OCI-LY3 (cell line): ENCODE data around the gene CELA2A.

Experiments
- H2AFZ ChIP-seq: fragments of 200-600, 300-600 bp; shearing (Covaris generic); 2 replicates; pipeline ENCODE4 v1.6.0; 2014; ENCODE audit warnings: antibody characterized with exemption, low read depth, low read length
- H3K27ac ChIP-seq: fragments of 200-600, 300-600 bp; sonication (generic); 2 replicates; pipeline ENCODE4 v1.5.1; 2014; ENCODE audit warnings: mild to moderate bottlenecking, low read length, moderate library complexity, mixed read lengths
- H3K27me3 ChIP-seq: fragments of 200-600, 300-600 bp; sonication (generic); 2 replicates; pipeline ENCODE4 v1.6.1; 2014; ENCODE audit warnings: low read depth, low read length, mixed read lengths
- H3K36me3 ChIP-seq: fragments of 200-600, 300-600 bp; sonication (generic); replicated peaks from 2 replicates; pipeline ENCODE3; 2014; ENCODE audit warnings: low read depth, low read length, mixed read lengths
- H3K4me1 ChIP-seq: fragments of 300-600, 200-600 bp; sonication (generic); 2 replicates; pipeline ENCODE4 v1.6.1; 2014; ENCODE audit warnings: low read length, mixed read lengths
- H3K4me2 ChIP-seq: fragments of 200-600, 300-600 bp; sonication (generic); 2 replicates; pipeline ENCODE4 v1.6.1; 2014; ENCODE audit warnings: low read length, mixed read lengths
- H3K4me3 ChIP-seq: fragments of 300-600, 200-600 bp; sonication (generic); 2 replicates; pipeline ENCODE4 v1.5.1; 2014; ENCODE audit warnings: antibody characterized with exemption, mild to moderate bottlenecking, low read length, moderate library complexity
- H3K79me2 ChIP-seq: fragments of 300-600, 200-600 bp; shearing (Covaris generic); 2 replicates; pipeline ENCODE4 v1.6.1; 2014; ENCODE audit warnings: mild to moderate bottlenecking, low read length, mixed read lengths
- H3K9ac ChIP-seq: fragments of 300-600, 200-600 bp; shearing (Covaris generic); 2 replicates; pipeline ENCODE4 v1.6.0; 2014; ENCODE audit warnings: mild to moderate bottlenecking, low read length, moderate library complexity
- H3K9me3 ChIP-seq: fragments of 200-600, 300-600 bp; shearing (Covaris generic); 2 replicates; pipeline ENCODE4 v1.6.1; 2014; ENCODE audit warnings: low read length, mixed read lengths; ENCODE audit not compliant: insufficient read depth
- H4K20me1 ChIP-seq: fragments of 200-600, 300-600 bp; sonication (generic); 2 replicates; pipeline ENCODE4 v1.6.1; 2016; ENCODE audit warnings: low read length, mixed read lengths; ENCODE audit not compliant: insufficient read depth
- CTCF ChIP-seq: fragments of 200-600, 300-600 bp; sonication (generic); IDR thresholded peaks from 2 replicates; pipeline ENCODE4 v1.5.1; 2014; ENCODE audit warnings: antibody characterized with exemption, low read length, low read depth
- EZH2phosphoT487 ChIP-seq: fragments of 200-600 bp; shearing (Covaris generic); IDR thresholded peaks from 2 replicates; pipeline ENCODE4 v1.6.1; 2018; ENCODE audit warnings: antibody characterized with exemption, mixed run types, low read depth

CELA2A gene

GRCh38 chr1:15418806-15419515 is 37.6 kb upstream of the CELA2A start:
- H3K27me3 ChIP-seq: no peaks in the 10 kb centered on the region
- H3K27ac ChIP-seq: no peak overlapping the region
- H2AFZ ChIP-seq: no peak overlapping the region
- H3K9me3 ChIP-seq: no peaks in the 10 kb centered on the region
- H3K36me3 ChIP-seq: peaks cover 9% of the 10 kb centered on the region
- no peak overlapping the region for H3K4me3 ChIP-seq
- TF ChIP-seq EZH2phosphoT487 (no peak), CTCF (no peak)
- H3K4me1 ChIP-seq: peaks cover 37% of the 10 kb centered on the region
- peaks cover 17% of the 10 kb centered on the region for H4K20me1 ChIP-seq
- no peak overlapping the region for H3K9ac ChIP-seq
- H3K79me2 ChIP-seq: peaks cover 34% of the 10 kb centered on the region
- no peak overlapping the region for H3K4me2 ChIP-seq

- H3K27ac ChIP-seq: no peak overlapping the region
- peaks cover 21% of the 10 kb centered on the region for H3K4me1 ChIP-seq
- H3K36me3 ChIP-seq: no peaks in the 10 kb centered on the region
- H4K20me1 ChIP-seq: peaks cover 6% of the 10 kb centered on the region; the same call in 1 of the 2 replicates
- H3K4me2 ChIP-seq: no peak overlapping the region
- peaks cover 22% of the 10 kb centered on the region for H3K79me2 ChIP-seq
- no peak overlapping the region for H3K4me3 ChIP-seq
- H3K9me3 ChIP-seq: no peaks in the 10 kb centered on the region
- no peak overlapping the region for H2AFZ ChIP-seq
- TF ChIP-seq EZH2phosphoT487 (no peak), CTCF (no peak)
- H3K27me3 ChIP-seq: no peaks in the 10 kb centered on the region
- no peak overlapping the region for H3K9ac ChIP-seq
Observed at GRCh38 chr1:15420853-15421465, 35.6 kb upstream of the CELA2A start.

GRCh38 chr1:15422871-15423270 is 33.7 kb upstream of the CELA2A start:
- H3K9me3 ChIP-seq: no peaks in the 10 kb centered on the region
- H2AFZ ChIP-seq: no peak overlapping the region
- no peaks in the 10 kb centered on the region for H3K27me3 ChIP-seq
- no peak overlapping the region for H3K4me2 ChIP-seq
- peaks cover 19% of the 10 kb centered on the region for H3K79me2 ChIP-seq
- no peak for TF ChIP-seq EZH2phosphoT487
- no peak for TF ChIP-seq CTCF
- H3K4me3 ChIP-seq: no peak overlapping the region
- H3K36me3 ChIP-seq: no peaks in the 10 kb centered on the region
- no peak overlapping the region for H3K27ac ChIP-seq
- H3K4me1 ChIP-seq: peaks cover 2% of the 10 kb centered on the region; the same call in 1 of the 2 replicates
- H3K9ac ChIP-seq: no peak overlapping the region
- H4K20me1 ChIP-seq: peaks cover 3% of the 10 kb centered on the region; the same call in 1 of the 2 replicates

- Histone ChIP-seq H3K4me1 (peaks cover 2% of the 10 kb centered on the region; the same call in 1 of the 2 replicates), H3K9ac (no peak overlapping the region), H3K27me3 (no peaks in the 10 kb centered on the region), H3K4me3 (no peak overlapping the region), H3K4me2 (no peak overlapping the region), H3K36me3 (no peaks in the 10 kb centered on the region), H4K20me1 (peaks cover 3% of the 10 kb centered on the region; the same call in 1 of the 2 replicates), H3K27ac (no peak overlapping the region), H3K79me2 (peaks cover 18% of the 10 kb centered on the region), H3K9me3 (no peaks in the 10 kb centered on the region), H2AFZ (no peak overlapping the region)
- TF ChIP-seq EZH2phosphoT487: no peak
- TF ChIP-seq CTCF: no peak
Observed at GRCh38 chr1:15423355-15424077, 33.0 kb upstream of the CELA2A start.
